ENCODE results near the gene RUNX2.
"Not testable (repeated sequence)": the region's sequence is repeated elsewhere in the genome, so short reads cannot be mapped to it uniquely, and the experiment has no call there.

Gene RUNX2

GRCh38 chr6:45462190-45463134 is 134.3 kb downstream of the RUNX2 start:
- no peak for DNase-seq

DNA sequence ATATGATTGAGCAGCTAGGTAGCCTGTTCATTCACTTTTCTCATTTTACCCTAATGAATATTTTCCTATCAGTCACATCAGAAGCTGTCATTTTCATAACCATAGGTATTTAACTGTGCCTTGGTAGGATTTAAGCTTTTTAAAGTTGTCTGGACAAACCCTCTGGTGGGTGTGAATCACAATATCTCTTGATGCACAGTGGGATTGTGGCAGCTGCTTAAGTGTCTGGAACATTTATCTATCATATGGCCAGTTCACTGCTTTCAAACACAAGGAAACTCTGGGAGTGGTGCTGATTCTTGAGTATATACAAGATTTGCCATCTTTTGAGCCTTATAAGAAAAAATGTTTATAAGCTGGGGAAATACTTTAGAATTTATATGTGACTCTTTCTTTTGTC is 136.6 kb downstream of the RUNX2 start:
- no peak for DNase-seq

DNA sequence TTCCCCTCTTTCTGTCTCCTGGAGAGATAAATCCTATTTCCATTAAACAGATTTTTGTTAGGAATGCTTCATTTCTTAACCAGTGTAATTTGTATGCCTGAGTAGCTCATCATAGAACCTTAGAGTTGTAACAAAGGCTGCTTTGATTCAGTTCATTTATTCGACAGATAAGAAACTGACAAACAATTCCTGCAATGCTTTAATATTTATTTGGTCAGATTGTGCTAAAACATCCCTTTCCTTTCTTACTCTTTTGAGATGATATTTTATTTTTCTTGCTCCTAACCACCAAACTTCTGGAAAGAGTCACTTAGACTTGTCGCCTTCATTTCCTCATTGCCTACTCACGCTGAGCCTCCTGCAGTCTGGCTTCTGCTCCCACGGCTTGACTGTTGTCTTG is 138.6 kb downstream of the RUNX2 start:
- no peak for DNase-seq

DNA sequence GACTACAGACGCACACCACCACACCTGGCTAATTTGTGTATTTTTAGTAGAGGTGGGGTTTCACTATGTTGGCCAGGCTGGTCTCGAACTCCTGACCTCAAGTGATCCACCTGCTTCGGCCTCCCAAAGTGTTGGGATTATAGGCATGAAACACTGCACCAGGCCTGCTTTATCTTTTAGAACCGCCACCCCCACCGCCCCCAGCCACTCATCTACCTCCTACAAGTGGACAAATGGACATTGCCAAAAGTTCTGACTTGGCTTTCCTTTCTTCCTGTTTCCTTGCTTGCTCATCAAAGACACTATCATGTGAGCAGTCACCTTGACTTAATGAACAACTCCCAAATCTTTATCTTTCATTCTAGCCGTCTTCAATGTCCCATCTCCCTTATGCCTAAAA is 139.3 kb downstream of the RUNX2 start:
- DNase-seq = not testable (repeated sequence)

DNA sequence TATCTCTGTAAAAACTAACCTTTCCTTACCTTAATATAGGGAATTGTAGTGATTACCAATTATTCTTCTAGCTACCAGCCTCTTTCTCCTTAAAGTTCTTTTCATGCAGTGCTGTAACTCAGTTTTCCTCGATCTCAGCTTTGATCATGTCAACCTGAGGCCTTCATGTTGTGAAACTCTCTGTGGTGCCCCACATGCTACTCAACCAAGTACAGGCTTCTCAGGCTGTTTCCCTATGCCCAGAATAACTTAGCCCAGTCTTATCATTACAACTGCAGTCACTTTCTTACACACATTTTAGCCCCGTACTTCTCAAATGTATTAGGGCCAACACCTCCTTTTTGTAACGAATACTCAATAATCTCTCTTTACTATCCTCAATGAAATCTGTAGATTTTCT is 139.7 kb downstream of the RUNX2 start:
- DNase-seq = no peak

DNA sequence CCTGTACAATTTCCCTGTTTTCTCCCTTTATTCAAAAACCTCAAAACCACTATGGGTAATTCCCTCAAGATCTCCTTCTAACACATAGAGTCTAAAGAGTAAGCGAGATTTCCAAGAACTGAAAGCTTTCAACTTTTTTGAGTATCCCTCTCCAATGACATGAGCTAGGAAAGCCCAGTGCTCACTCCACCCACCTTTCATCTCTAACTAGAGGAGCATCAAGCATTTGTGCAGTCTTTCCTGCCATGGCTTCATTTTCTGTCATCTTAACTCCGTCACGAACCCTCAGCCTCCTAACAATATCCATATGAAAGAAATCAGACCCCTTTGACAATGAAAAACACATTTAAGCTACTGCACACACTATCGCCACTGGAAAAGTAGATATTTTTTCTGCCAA is 141.5 kb downstream of the RUNX2 start:
- DNase-seq = no peak

- DNase-seq = no peak
Observed at GRCh38 chr6:45470131-45470738, 142.1 kb downstream of the RUNX2 start.

DNA sequence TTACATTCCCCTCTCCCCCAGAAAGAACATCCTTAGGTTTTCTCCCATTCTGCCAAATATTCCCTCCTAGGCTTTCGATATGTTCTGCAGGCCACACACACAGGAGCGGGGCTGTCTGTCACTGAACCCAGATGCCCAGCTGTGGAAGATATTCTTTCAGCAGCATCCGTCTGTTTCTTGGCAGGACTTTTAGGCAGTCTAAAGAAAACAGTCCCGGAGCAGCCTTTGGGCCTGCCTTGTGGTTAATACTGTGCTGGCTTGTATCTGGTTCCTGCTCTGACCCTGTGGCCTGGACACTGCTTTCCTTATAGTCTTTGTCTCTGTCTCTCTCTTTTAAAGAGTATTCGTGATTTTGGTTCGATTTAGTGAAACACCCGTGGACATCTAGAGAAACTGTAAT is 144.3 kb downstream of the RUNX2 start:
- no peak for DNase-seq

- no peak for DNase-seq
Observed at GRCh38 chr6:45473121-45473993, 145.2 kb downstream of the RUNX2 start.

- no peak for DNase-seq
Observed at GRCh38 chr6:45474376-45474775, 146.2 kb downstream of the RUNX2 start.

- DNase-seq = no peak
Observed at GRCh38 chr6:45476341-45476740, 148.2 kb downstream of the RUNX2 start.

- no peak for DNase-seq
Observed at GRCh38 chr6:45477278-45477677, 149.1 kb downstream of the RUNX2 start.

DNA sequence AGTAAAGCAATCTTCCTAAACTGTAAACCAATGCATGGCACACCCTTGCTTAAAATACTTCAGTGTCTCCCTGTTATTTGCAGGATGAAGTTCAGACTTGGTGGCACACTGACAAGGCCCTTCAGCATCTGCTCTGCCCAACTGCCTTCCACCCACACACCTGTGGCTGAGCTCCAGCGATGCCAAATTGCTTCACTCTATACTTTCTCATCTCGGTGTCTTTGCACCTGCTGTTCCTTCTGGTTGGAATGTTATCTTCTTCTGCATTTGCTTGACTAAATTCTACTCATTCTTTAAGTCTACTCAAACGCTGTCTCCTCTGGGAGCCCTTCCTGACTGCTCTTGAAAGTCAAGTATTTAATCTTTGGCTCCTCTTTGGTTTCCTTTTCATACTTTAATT is 149.7 kb downstream of the RUNX2 start:
- DNase-seq = no peak

- DNase-seq = no peak
Observed at GRCh38 chr6:45478240-45478639, 150.1 kb downstream of the RUNX2 start.

DNA sequence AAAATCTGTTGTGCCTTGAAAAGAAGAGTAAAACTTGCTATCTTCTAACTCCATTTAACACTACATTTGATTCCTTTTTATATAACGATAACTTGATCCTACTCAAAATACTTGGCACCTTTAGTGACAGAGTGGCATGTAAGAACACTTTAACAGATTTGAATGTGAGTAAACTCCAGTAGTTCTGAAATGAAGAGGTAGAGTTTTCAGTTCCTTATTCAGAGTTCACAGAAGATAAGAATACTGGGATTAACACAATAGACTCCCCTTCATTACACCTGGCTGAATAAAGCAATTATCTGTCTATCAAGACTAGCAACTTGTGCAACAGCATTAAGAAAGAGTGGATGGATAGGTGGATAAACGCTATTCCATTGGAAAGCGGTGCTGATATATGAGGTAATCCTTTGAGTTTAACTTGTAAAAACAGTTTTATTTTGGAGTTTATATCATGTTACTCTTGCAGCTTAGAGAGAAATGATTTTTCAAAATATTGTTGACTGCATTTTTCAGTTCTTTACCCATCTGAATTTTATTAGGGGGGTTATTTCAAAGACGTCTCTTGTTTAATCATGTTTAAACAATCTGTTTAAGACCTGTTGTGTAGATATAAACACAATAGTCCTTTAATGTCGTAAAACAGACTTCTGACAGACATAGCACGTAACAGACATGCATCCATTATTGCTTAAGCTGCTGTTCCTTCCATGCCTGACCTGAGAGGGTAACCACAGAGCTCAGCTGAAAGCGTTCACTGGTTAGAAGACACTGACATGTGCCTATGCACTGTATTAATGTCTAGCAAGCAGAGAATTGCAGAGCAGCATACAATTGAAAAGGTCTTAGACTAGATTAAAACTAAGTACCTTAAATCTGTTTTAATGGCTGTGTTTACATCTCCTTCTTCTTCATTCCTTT is 152.0 kb downstream of the RUNX2 start:
- DNase-seq = no peak

DNA sequence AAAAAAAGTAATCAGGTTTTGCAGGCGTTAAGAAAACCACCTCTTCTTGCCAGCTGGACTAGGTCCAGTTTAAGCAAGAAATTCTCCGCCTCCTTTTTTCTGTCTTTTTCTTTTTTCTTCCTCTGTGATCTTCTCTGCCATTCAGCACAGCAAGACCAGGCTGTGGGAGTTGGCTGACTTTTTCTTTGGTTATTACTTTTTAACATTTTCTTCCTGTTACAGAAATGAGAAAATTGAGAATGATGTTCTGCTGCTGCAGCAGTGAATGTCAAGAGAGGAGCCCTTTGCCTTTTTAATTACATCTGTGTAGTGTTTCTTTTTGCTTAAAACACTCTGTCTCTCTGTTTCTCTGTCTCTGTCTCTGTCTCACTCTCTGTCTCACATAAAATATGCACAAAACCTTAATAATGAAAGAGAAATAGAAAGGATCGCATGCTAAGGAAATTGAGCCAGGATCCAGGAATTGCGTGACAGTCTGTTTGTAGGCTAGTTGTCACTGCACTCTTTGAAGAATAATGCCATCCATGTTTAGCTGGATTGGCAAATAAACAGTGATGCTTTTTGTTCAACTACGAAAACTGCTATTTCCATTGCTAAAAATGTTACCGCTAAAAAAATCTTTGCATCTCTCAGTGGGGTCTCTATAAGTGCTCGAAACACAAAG is 152.8 kb downstream of the RUNX2 start:
- no peak for DNase-seq

GRCh38 chr6:45483021-45483420 is 154.9 kb downstream of the RUNX2 start:
- no peak for DNase-seq

- no peak for DNase-seq
Observed at GRCh38 chr6:45483501-45483900, 155.4 kb downstream of the RUNX2 start.

- DNase-seq = no peak
Observed at GRCh38 chr6:45486736-45487135, 158.6 kb downstream of the RUNX2 start.

DNA sequence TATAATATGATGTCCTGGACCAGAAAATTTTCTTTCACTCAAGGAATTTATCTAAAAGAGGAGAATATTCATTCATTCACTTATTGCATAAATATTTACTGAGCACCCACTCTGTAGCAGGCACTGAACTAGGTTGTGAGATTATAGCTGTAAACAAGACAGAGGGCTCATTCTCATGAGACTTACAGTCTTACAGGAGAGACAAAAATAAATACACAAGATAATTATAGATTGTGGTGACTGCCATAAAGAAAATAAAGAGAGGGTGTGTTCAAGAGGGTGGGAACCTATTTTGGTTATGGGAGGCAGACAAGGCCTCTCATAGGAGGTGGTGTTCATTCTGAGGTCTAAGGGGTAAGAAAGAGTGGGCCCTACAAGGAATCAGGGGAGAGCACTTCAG is 159.5 kb downstream of the RUNX2 start:
- DNase-seq = no peak

- no peak for DNase-seq
Observed at GRCh38 chr6:45488269-45488668, 160.1 kb downstream of the RUNX2 start.

DNA sequence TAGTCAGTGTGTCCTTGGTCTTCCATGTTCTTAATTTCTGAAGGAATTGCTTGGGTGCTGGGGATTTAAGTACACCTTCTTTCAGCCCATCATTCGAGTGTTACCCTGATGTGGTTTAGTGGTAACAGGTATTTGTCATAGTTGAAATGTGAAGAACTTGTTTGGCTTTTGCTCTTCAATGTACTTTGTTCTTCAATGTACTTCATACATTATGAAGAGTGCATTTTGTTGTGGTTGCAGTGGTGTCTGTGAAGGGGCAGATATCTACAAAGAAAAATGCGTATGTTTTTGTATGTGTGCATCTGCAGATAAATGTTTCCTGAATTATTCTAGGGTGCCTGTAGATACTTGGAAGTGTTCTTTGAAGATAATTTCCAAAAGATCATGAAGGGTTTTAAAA is 160.8 kb downstream of the RUNX2 start:
- DNase-seq = no peak

All from activated CD4-positive, alpha-beta T cell treated with anti-CD3 and anti-CD28 coated beads, Interleukin-2, amount 50 U/mL, for 1 hour (primary cell).